ENCODE data around the gene APBB3. TPM values are rescaled to one million over a fixed set of nuclear protein-coding genes. Genes with fewer than 3 reads are reported as not detected.
A peak's percentile ranks its signal among the peaks of the same experiment; 100 is the strongest.
"Not testable (repeated sequence)": the region's sequence is repeated elsewhere in the genome, so short reads cannot be mapped to it uniquely, and the experiment has no call there.

The APBB3 gene
- total and polyA plus RNA-seq, 5 donors from 2014 or later, result 3.4 to 50.8 (median 4.1) TPM

GRCh38 chr5:140591747-140592372, 27.5 kb upstream of the APBB3 start:
- ATAC-seq (ENCODE audit: low read depth in 2 of 2), result no peak
- H3K4me1 ChIP-seq (ENCODE audit: control insufficient read depth, insufficient read depth, low read length, poor library complexity, severe bottlenecking), result no peaks in the 10 kb centered on the region
- Mint-ChIP-seq H3K27ac (no peak overlapping the region), H3K9me3 (peaks cover 0 to 2% (median 0%) of the 10 kb centered on the region in 7 donors), H3K4me1 (no peaks in the 10 kb centered on the region), H3K36me3 (no peaks in the 10 kb centered on the region), H3K4me3 (no peak overlapping the region), H3K27me3 (peaks cover 10% of the 10 kb centered on the region)
- H3K36me3 ChIP-seq (ENCODE audit: control insufficient read depth, insufficient read depth, low read length), result no peaks in the 10 kb centered on the region
- no peak overlapping the region for H3K4me3 ChIP-seq (ENCODE audit: low read depth, low read length)
- no peak for DNase-seq
- H3K27ac ChIP-seq (ENCODE audit: insufficient read depth, low read length, poor library complexity, severe bottlenecking), result no peak overlapping the region
- H3K27me3 ChIP-seq (ENCODE audit: control insufficient read depth, insufficient read depth, low read length), result no peaks in the 10 kb centered on the region
- H3K9me3 ChIP-seq (ENCODE audit: control insufficient read depth in 2 of 2, low read length in 2 of 2), result no peaks in the 10 kb centered on the region

GRCh38 chr5:140590861-140591260, 26.5 kb upstream of the APBB3 start:
- H3K4me3 Mint-ChIP-seq, result no peak overlapping the region
- no peaks in the 10 kb centered on the region for H3K27me3 ChIP-seq (ENCODE audit: control insufficient read depth, insufficient read depth, low read length)
- DNase-seq, result no peak
- H3K4me3 ChIP-seq (ENCODE audit: low read depth, low read length), result no peak overlapping the region
- H3K27me3 Mint-ChIP-seq, result peaks cover 9% of the 10 kb centered on the region
- H3K4me1 ChIP-seq (ENCODE audit: control insufficient read depth, insufficient read depth, low read length, poor library complexity, severe bottlenecking), result no peaks in the 10 kb centered on the region
- ATAC-seq (ENCODE audit: low read depth in 2 of 2), result no peak
- no peak overlapping the region for H3K27ac ChIP-seq (ENCODE audit: insufficient read depth, low read length, poor library complexity, severe bottlenecking)
- H3K36me3 Mint-ChIP-seq, result no peaks in the 10 kb centered on the region
- H3K36me3 ChIP-seq (ENCODE audit: control insufficient read depth, insufficient read depth, low read length), result no peaks in the 10 kb centered on the region
- H3K9me3 ChIP-seq (ENCODE audit: control insufficient read depth in 2 of 2, low read length in 2 of 2), result no peaks in the 10 kb centered on the region
- H3K4me1 Mint-ChIP-seq, result no peaks in the 10 kb centered on the region
- no peak overlapping the region for H3K27ac Mint-ChIP-seq
- peaks cover 0 to 2% (median 0%) of the 10 kb centered on the region in 7 donors for H3K9me3 Mint-ChIP-seq

GRCh38 chr5:140588311-140589070, 24.1 kb upstream of the APBB3 start:
- Mint-ChIP-seq H3K27ac (no peak overlapping the region), H3K9me3 (peaks cover 0 to 4% (median under 1%) of the 10 kb centered on the region in 7 donors), H3K4me1 (no peaks in the 10 kb centered on the region), H3K27me3 (peaks cover 11% of the 10 kb centered on the region), H3K36me3 (no peaks in the 10 kb centered on the region), H3K4me3 (no peak overlapping the region)
- no peak overlapping the region for H3K4me3 ChIP-seq (ENCODE audit: low read depth, low read length)
- DNase-seq (no peak), ATAC-seq (ENCODE audit: low read depth in 2 of 2) (no peak)
- no peak overlapping the region for H3K27ac ChIP-seq (ENCODE audit: insufficient read depth, low read length, poor library complexity, severe bottlenecking)
- no peaks in the 10 kb centered on the region for H3K4me1 ChIP-seq (ENCODE audit: control insufficient read depth, insufficient read depth, low read length, poor library complexity, severe bottlenecking)
- H3K36me3 ChIP-seq (ENCODE audit: control insufficient read depth, insufficient read depth, low read length), result no peaks in the 10 kb centered on the region
- H3K9me3 ChIP-seq (ENCODE audit: control insufficient read depth in 2 of 2, low read length in 2 of 2), result no peaks in the 10 kb centered on the region
- peaks cover 3% of the 10 kb centered on the region for H3K27me3 ChIP-seq (ENCODE audit: control insufficient read depth, insufficient read depth, low read length)

- H3K4me1 Mint-ChIP-seq, result no peaks in the 10 kb centered on the region
- H3K4me3 Mint-ChIP-seq, result no peak overlapping the region
- no peaks in the 10 kb centered on the region for H3K36me3 Mint-ChIP-seq
- no peak for DNase-seq
- no peak overlapping the region for H3K4me3 ChIP-seq (ENCODE audit: low read depth, low read length)
- no peak overlapping the region for H3K27ac Mint-ChIP-seq
- no peaks in the 10 kb centered on the region for H3K9me3 ChIP-seq (ENCODE audit: control insufficient read depth in 2 of 2, low read length in 2 of 2)
- H3K9me3 Mint-ChIP-seq, result peaks cover 0 to 9% (median 3%) of the 10 kb centered on the region in 7 donors
- ATAC-seq (ENCODE audit: low read depth in 2 of 2), result no peak
- no peaks in the 10 kb centered on the region for H3K36me3 ChIP-seq (ENCODE audit: control insufficient read depth, insufficient read depth, low read length)
- H3K27me3 Mint-ChIP-seq, result peaks cover 18% of the 10 kb centered on the region
- no peak overlapping the region for H3K27ac ChIP-seq (ENCODE audit: insufficient read depth, low read length, poor library complexity, severe bottlenecking)
- no peaks in the 10 kb centered on the region for H3K4me1 ChIP-seq (ENCODE audit: control insufficient read depth, insufficient read depth, low read length, poor library complexity, severe bottlenecking)
- H3K27me3 ChIP-seq (ENCODE audit: control insufficient read depth, insufficient read depth, low read length), result peaks cover 5% of the 10 kb centered on the region
Observed at GRCh38 chr5:140587495-140587894, 23.1 kb upstream of the APBB3 start.

- not testable (repeated sequence) for H3K27me3 ChIP-seq (ENCODE audit: control insufficient read depth, insufficient read depth, low read length); H3K27ac ChIP-seq (ENCODE audit: insufficient read depth, low read length, poor library complexity, severe bottlenecking); H3K4me1 ChIP-seq (ENCODE audit: control insufficient read depth, insufficient read depth, low read length, poor library complexity, severe bottlenecking); H3K9me3 ChIP-seq (ENCODE audit: control insufficient read depth in 2 of 2, low read length in 2 of 2); DNase-seq; H3K4me3 ChIP-seq (ENCODE audit: low read depth, low read length); ATAC-seq (ENCODE audit: low read depth in 2 of 2); H3K9me3 Mint-ChIP-seq; H3K27ac Mint-ChIP-seq; H3K4me3 Mint-ChIP-seq; H3K36me3 Mint-ChIP-seq; H3K36me3 ChIP-seq (ENCODE audit: control insufficient read depth, insufficient read depth, low read length)
- Mint-ChIP-seq H3K4me1 (peaks cover 0 to 11% (median 4%) of the 10 kb centered on the region in 4 donors), H3K27me3 (peaks cover 34% of the 10 kb centered on the region)
Observed at GRCh38 chr5:140579188-140579747, 14.9 kb upstream of the APBB3 start.

GRCh38 chr5:140576776-140577201, 12.4 kb upstream of the APBB3 start:
- Mint-ChIP-seq H3K4me1 (peaks cover 0 to 11% (median 4%) of the 10 kb centered on the region in 4 donors), H3K4me3 (no peak overlapping the region), H3K27me3 (peaks cover 14% of the 10 kb centered on the region)

GRCh38 chr5:140575309-140575708, 10.9 kb upstream of the APBB3 start:
- peaks cover 14% of the 10 kb centered on the region for H3K36me3 Mint-ChIP-seq
- Histone ChIP-seq H3K9me3 (ENCODE audit: control insufficient read depth in 2 of 2, low read length in 2 of 2) (no peaks in the 10 kb centered on the region), H3K27ac (ENCODE audit: insufficient read depth, low read length, poor library complexity, severe bottlenecking) (no peak overlapping the region), H3K4me3 (ENCODE audit: low read depth, low read length) (no peak overlapping the region), H3K4me1 (ENCODE audit: control insufficient read depth, insufficient read depth, low read length, poor library complexity, severe bottlenecking) (no peaks in the 10 kb centered on the region), H3K27me3 (ENCODE audit: control insufficient read depth, insufficient read depth, low read length) (no peaks in the 10 kb centered on the region), H3K36me3 (ENCODE audit: control insufficient read depth, insufficient read depth, low read length) (no peaks in the 10 kb centered on the region)
- peaks cover 10% of the 10 kb centered on the region for H3K27me3 Mint-ChIP-seq
- peaks cover 0 to 3% (median 0%) of the 10 kb centered on the region in 7 donors for H3K9me3 Mint-ChIP-seq
- H3K4me1 Mint-ChIP-seq, result peaks cover 0 to 13% (median 7%) of the 10 kb centered on the region in 4 donors
- H3K4me3 Mint-ChIP-seq, result no peak overlapping the region
- H3K27ac Mint-ChIP-seq, result no peak overlapping the region
- DNase-seq, result no peak
- ATAC-seq (ENCODE audit: low read depth in 2 of 2), result no peak

More at GRCh38 chr5:140576776-140577201, 12.4 kb upstream of the APBB3 start:
- H3K9me3 ChIP-seq (ENCODE audit: control insufficient read depth in 2 of 2, low read length in 2 of 2), result no peaks in the 10 kb centered on the region
- no peak overlapping the region for H3K27ac ChIP-seq (ENCODE audit: insufficient read depth, low read length, poor library complexity, severe bottlenecking)
- no peaks in the 10 kb centered on the region for H3K36me3 ChIP-seq (ENCODE audit: control insufficient read depth, insufficient read depth, low read length)
- peaks cover 6% of the 10 kb centered on the region for H3K36me3 Mint-ChIP-seq
- peaks cover 0 to 1% (median 0%) of the 10 kb centered on the region in 7 donors for H3K9me3 Mint-ChIP-seq
- peak overlapping the region in 2 of 3 donors; percentile 23 to 62 for H3K27ac Mint-ChIP-seq
- H3K4me1 ChIP-seq (ENCODE audit: control insufficient read depth, insufficient read depth, low read length, poor library complexity, severe bottlenecking), result no peaks in the 10 kb centered on the region
- ATAC-seq (ENCODE audit: low read depth in 2 of 2) (peak; percentile 53 to 59), DNase-seq (peak in 1 of 3 donors; percentile 29)
- no peak overlapping the region for H3K4me3 ChIP-seq (ENCODE audit: low read depth, low read length)
- H3K27me3 ChIP-seq (ENCODE audit: control insufficient read depth, insufficient read depth, low read length), result no peaks in the 10 kb centered on the region
